ENCODE results near the gene CFAP52.

DNA sequence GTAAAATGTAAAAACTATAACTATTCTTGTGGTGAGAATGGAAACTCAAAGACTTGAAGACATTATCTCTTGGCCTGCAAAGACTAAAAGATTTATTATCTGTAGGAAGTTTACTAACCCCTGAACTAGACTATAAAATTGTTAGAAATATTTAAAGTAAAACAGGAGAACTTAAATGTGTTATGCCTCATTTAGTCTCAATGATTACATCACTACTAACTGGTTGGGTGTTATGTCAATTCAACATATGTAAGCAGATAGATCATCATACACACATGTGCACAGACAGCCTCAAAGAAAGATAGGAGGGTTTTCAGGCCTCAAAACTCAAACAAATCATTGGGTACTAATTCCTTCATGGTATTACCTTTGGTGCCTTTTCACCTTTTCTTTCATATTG is 8.4 kb upstream of the CFAP52 start:
- TF ChIP-seq, protein P1, sequence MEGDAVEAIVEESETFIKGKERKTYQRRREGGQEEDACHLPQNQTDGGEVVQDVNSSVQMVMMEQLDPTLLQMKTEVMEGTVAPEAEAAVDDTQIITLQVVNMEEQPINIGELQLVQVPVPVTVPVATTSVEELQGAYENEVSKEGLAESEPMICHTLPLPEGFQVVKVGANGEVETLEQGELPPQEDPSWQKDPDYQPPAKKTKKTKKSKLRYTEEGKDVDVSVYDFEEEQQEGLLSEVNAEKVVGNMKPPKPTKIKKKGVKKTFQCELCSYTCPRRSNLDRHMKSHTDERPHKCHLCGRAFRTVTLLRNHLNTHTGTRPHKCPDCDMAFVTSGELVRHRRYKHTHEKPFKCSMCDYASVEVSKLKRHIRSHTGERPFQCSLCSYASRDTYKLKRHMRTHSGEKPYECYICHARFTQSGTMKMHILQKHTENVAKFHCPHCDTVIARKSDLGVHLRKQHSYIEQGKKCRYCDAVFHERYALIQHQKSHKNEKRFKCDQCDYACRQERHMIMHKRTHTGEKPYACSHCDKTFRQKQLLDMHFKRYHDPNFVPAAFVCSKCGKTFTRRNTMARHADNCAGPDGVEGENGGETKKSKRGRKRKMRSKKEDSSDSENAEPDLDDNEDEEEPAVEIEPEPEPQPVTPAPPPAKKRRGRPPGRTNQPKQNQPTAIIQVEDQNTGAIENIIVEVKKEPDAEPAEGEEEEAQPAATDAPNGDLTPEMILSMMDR (conservative IDR thresholded peaks at IDR 0.05; ENCODE audit: low read depth, low read length) = no peak
- TF ChIP-seq EZH2 (IDR thresholded peaks at IDR 0.05; ENCODE audit: low read length, unreplicated experiment) = no peak
